ENCODE measurements around the gene CIPC.

- TF ChIP-seq CTCF (conservative IDR thresholded peaks at IDR 0.05) (no peak), EZH2 (IDR thresholded peaks at IDR 0.05; ENCODE audit: low read depth) (no peak)
Observed at GRCh38 chr14:77114609-77115008, 16.6 kb downstream of the CIPC start.
